Ascending aorta (tissue), 2 donors: Measurements from ENCODE around the gene PFDN6. TPM values are rescaled to one million over a fixed set of nuclear protein-coding genes. Genes with fewer than 3 reads are reported as not detected.
A peak's percentile ranks its signal among the peaks of the same experiment; 100 is the strongest.

Experiments used
- DNase-seq, 2 donors: peaks; one replicate each; pipeline ENCODE4 v3.0.0-alpha.2; 2019; ENCODE audit warnings: low spot score in 2 of 2
- H3K27ac ChIP-seq, 2 donors: fragments of 200-600 bp; sonication (generic); one replicate each; pipeline ENCODE4 v1.5.1; 2016 to 2017; ENCODE audit warnings: mild to moderate bottlenecking in 1 of 2
- H3K27me3 ChIP-seq: fragments of 200-600 bp; sonication (generic); one replicate; pipeline ENCODE4 v1.5.1; 2017
- H3K36me3 ChIP-seq, 2 donors: fragments of 200-600 bp; sonication (generic); one replicate each; pipeline ENCODE4 v1.5.1; 2016
- H3K4me1 ChIP-seq, 2 donors: fragments of 200-600 bp; sonication (generic); one replicate each; pipeline ENCODE4 v1.5.1; 2016 to 2017; ENCODE audit warnings: mild to moderate bottlenecking in 1 of 2
- H3K4me3 ChIP-seq, 2 donors: fragments of 200-600 bp; sonication (generic); one replicate each; pipeline ENCODE4 v1.5.1; 2016 to 2017; ENCODE audit warnings: mild to moderate bottlenecking in 1 of 2
- H3K9me3 ChIP-seq, 2 donors: fragments of 200-600 bp; sonication (generic); one replicate each; pipeline ENCODE4 v1.5.1; 2016
- CTCF ChIP-seq, 3 experiments: fragments of 200-600 bp in 2 of 3; fragments of 450-650 bp in 1 of 3; sonication (generic) in 2 of 3; IDR thresholded peaks; one replicate each; pipeline ENCODE4 v1.5.1; 2016 to 2019; ENCODE audit warnings: antibody characterized with exemption in 3 of 3, mild to moderate bottlenecking in 1 of 3, moderate library complexity in 1 of 3
- intact Hi-C: fragments of 100-400 bp; cut with DNase I; formaldehyde crosslinking; loops from one replicate; pipeline ENCODE4 v1.15.1; 2023
- total RNA-seq: library from RNA; depleted of rRNA; stranded (reverse); fragments of >200 nt; gene quantifications from one replicate; pipeline ENCODE4 v1.1.0, GENCODE V29; 2016

The PFDN6 gene
- total RNA-seq, 1 donor from 2014 or later, result 11.3 TPM

- no peaks in the 10 kb centered on the region for H3K9me3 ChIP-seq
- H3K4me1 ChIP-seq, result peaks cover 4 to 23% of the 10 kb centered on the region in 2 donors
- peaks cover 0 to 7% of the 10 kb centered on the region in 2 donors for H3K36me3 ChIP-seq
- no peaks in the 10 kb centered on the region for H3K27me3 ChIP-seq
- DNase-seq, result peak; percentile 97 to 99
- peak overlapping the region; percentile 69 for H3K4me3 ChIP-seq
- H3K27ac ChIP-seq, result peak overlapping the region; percentile 93 to 94
- intact Hi-C loops, result loop anchor here (1.0 to 5.0 kb wide), 9 partner anchors 22 to 407 kb away; partner anchors contain the start of genes PSMB8, RING1, RXRB and SLC39A7
- no peak for TF ChIP-seq CTCF (IDR thresholded peaks at IDR 0.05)
Measured at GRCh38 chr6:33248932-33249731, 40.3 kb upstream of the PFDN6 start.

- Histone ChIP-seq H3K27ac (peak overlapping the region; percentile 93 to 94), H3K4me1 (peaks cover 4 to 23% of the 10 kb centered on the region in 2 donors), H3K27me3 (no peaks in the 10 kb centered on the region), H3K4me3 (peak overlapping the region; percentile 69), H3K36me3 (peaks cover 0 to 7% of the 10 kb centered on the region in 2 donors), H3K9me3 (no peaks in the 10 kb centered on the region)
- intact Hi-C loops, result loop anchor here (1.0 to 5.0 kb wide), 7 partner anchors 21 to 408 kb away; partner anchors contain the start of genes PSMB8, RING1, RXRB and SLC39A7
- TF ChIP-seq CTCF (IDR thresholded peaks at IDR 0.05), result no peak
- DNase-seq, result peak in 1 of 2 donors; percentile 62
Measured at GRCh38 chr6:33249732-33250630, 39.4 kb upstream of the PFDN6 start.

- peak in 1 of 2 donors; percentile 58 for DNase-seq
- no peaks in the 10 kb centered on the region for H3K27me3 ChIP-seq
- H3K4me3 ChIP-seq, result peak overlapping the region; percentile 69
- peaks cover 4 to 23% of the 10 kb centered on the region in 2 donors for H3K4me1 ChIP-seq
- intact Hi-C loops, result no loop called here
- no peak for TF ChIP-seq CTCF (IDR thresholded peaks at IDR 0.05)
- H3K36me3 ChIP-seq, result peaks cover 0 to 7% of the 10 kb centered on the region in 2 donors
- peak overlapping the region; percentile 93 to 94 for H3K27ac ChIP-seq
- H3K9me3 ChIP-seq, result no peaks in the 10 kb centered on the region
Measured at GRCh38 chr6:33250731-33251130, 38.7 kb upstream of the PFDN6 start.

GRCh38 chr6:33251395-33252012, 37.9 kb upstream of the PFDN6 start:
- intact Hi-C loops, result no loop called here
- H3K27ac ChIP-seq, result no peak overlapping the region
- no peaks in the 10 kb centered on the region for H3K9me3 ChIP-seq
- H3K27me3 ChIP-seq, result no peaks in the 10 kb centered on the region
- peaks cover 4 to 23% of the 10 kb centered on the region in 2 donors for H3K4me1 ChIP-seq
- no peak for TF ChIP-seq CTCF (IDR thresholded peaks at IDR 0.05)
- DNase-seq, result peak in 1 of 2 donors; percentile 4
- H3K4me3 ChIP-seq, result no peak overlapping the region
- peaks cover 0 to 7% of the 10 kb centered on the region in 2 donors for H3K36me3 ChIP-seq

- Histone ChIP-seq H3K9me3 (no peaks in the 10 kb centered on the region), H3K27me3 (no peaks in the 10 kb centered on the region), H3K36me3 (peaks cover 4 to 17% of the 10 kb centered on the region in 2 donors), H3K4me3 (no peak overlapping the region), H3K27ac (no peak overlapping the region), H3K4me1 (peaks cover 4 to 23% of the 10 kb centered on the region in 2 donors)
- no peak for TF ChIP-seq CTCF (IDR thresholded peaks at IDR 0.05)
- intact Hi-C loops, result no loop called here
- DNase-seq, result no peak
Measured at GRCh38 chr6:33252759-33253158, 36.6 kb upstream of the PFDN6 start.
